ENCODE data around the gene FAM53B. TPM values are rescaled to one million over a fixed set of nuclear protein-coding genes. Genes with fewer than 3 reads are reported as not detected.

The FAM53B gene
- polyA plus RNA-seq, 1 of the 3 experiments (the other 2 are of a cell fraction) = 5.6 TPM

GRCh38 chr10:124626759-124627380, 117.3 kb downstream of the FAM53B start:
- H3K79me2 ChIP-seq (ENCODE audit: insufficient read depth) = no peaks in the 10 kb centered on the region
- H2AFZ ChIP-seq (ENCODE audit: low read depth) = no peak overlapping the region
- H3K27me3 ChIP-seq (ENCODE audit: insufficient read depth) = no peaks in the 10 kb centered on the region
- no peak for DNase-seq
- POLR2A ChIA-PET = no interaction called here
- H3K9me2 ChIP-seq = no peaks in the 10 kb centered on the region
- H3K4me3 ChIP-seq (ENCODE audit: low read depth in 2 of 2, low read length in 1 of 2) = no peak overlapping the region
- peaks cover 0 to 30% of the 10 kb centered on the region in 2 experiments; a peak in 1 of 4 replicates for H3K4me1 ChIP-seq (ENCODE audit: control insufficient read depth in 1 of 2, insufficient read depth in 2 of 2, low read depth in 1 of 2, low read length in 1 of 2)
- peaks cover 0 to 4% of the 10 kb centered on the region in 2 experiments for H3K36me3 ChIP-seq (replicated peaks in 1 of 2; ENCODE audit: control insufficient read depth in 1 of 2, insufficient read depth in 2 of 2, low read length in 1 of 2)
- no peak overlapping the region; a peak in 1 of 4 replicates for H3K27ac ChIP-seq (ENCODE audit: low read depth in 2 of 2, low read length in 1 of 2)
- H3K9ac ChIP-seq = no peak overlapping the region
- TF ChIP-seq TEAD4 (IDR thresholded peaks at IDR 0.05; ENCODE audit: borderline replicate concordance, insufficient read depth) = no peak
- no peak for TF ChIP-seq RCOR1 (IDR thresholded peaks at IDR 0.05; ENCODE audit: low read length)
- TF ChIP-seq POLR2AphosphoS5 (IDR thresholded peaks at IDR 0.05; ENCODE audit: low read depth, low read length) = no peak
- no peak for TF ChIP-seq CHD2 (IDR thresholded peaks at IDR 0.05; ENCODE audit: low read length, partially characterized antibody)
- TF ChIP-seq YY1 (IDR thresholded peaks at IDR 0.05; ENCODE audit: low read depth) = no peak
- TF ChIP-seq MAX (IDR thresholded peaks at IDR 0.05; ENCODE audit: low read depth) = no peak
- no peak for TF ChIP-seq CTCF (IDR thresholded peaks at IDR 0.05)
- TF ChIP-seq FOSL2 (IDR thresholded peaks at IDR 0.05; ENCODE audit: borderline replicate concordance, low read depth) = no peak
- no peak for TF ChIP-seq GABPA (IDR thresholded peaks at IDR 0.05; ENCODE audit: low read depth)
- no peak for TF ChIP-seq FOXM1 (IDR thresholded peaks at IDR 0.05; ENCODE audit: low read depth)
- no peak for TF ChIP-seq TCF12 (IDR thresholded peaks at IDR 0.05)
- no peak for TF ChIP-seq FOXJ3 (CRISPR knock-in tag; IDR thresholded peaks at IDR 0.05)
- TF ChIP-seq SMC3 (IDR thresholded peaks at IDR 0.05; ENCODE audit: low read depth, low read length) = no peak
- TF ChIP-seq TAF1 (IDR thresholded peaks at IDR 0.05; ENCODE audit: borderline replicate concordance, low read depth, low read length) = no peak
- no peak for TF ChIP-seq USF1 (IDR thresholded peaks at IDR 0.05; ENCODE audit: borderline replicate concordance, low read depth)
- no peak for TF ChIP-seq MXI1 (IDR thresholded peaks at IDR 0.05; ENCODE audit: low read depth, low read length)
- H4K20me1 ChIP-seq (ENCODE audit: insufficient read depth) = no peaks in the 10 kb centered on the region
- no peak overlapping the region for H3K4me2 ChIP-seq
- no peaks in the 10 kb centered on the region for H3F3A ChIP-seq (replicated peaks; ENCODE audit: insufficient read depth)
- CTCF ChIA-PET = interaction anchor here (1.0 kb wide), 1 partner anchor 98 kb away, joined by 3 read pairs; no protein-coding TSS in a partner anchor
- H3K9me3 ChIP-seq = no peaks in the 10 kb centered on the region
- WGBS (ENCODE audit: low lambda C conversion rate) = 90% methylated on average over 9 of the region's 13 CpGs
